Thoracic aorta (tissue), 2 donors: ENCODE measurements around the gene CBL. TPM values are rescaled to one million over a fixed set of nuclear protein-coding genes. Genes with fewer than 3 reads are reported as not detected.
A peak's percentile ranks its signal among the peaks of the same experiment; 100 is the strongest.

Experiments
- ATAC-seq: fragments of 150-250 bp; one replicate; pipeline ENCODE4 v1.8.0; 2017; ENCODE audit warnings: low read depth; ENCODE audit not compliant: insufficient number of reproducible peaks, low FRiP score
- DNase-seq: peaks from one replicate; pipeline ENCODE4 v3.0.0-alpha.2; 2020; ENCODE audit warnings: low spot score
- H3K27ac ChIP-seq, 2 donors: fragments of 200-600 bp; sonication (generic); 1 replicate in 1 of 2; 2 replicates in 1 of 2; pipeline ENCODE4 v1.5.1; 2016; ENCODE audit warnings: mild to moderate bottlenecking in 2 of 2, moderate library complexity in 2 of 2
- H3K27me3 ChIP-seq: fragments of 200-600 bp; sonication (generic); replicated peaks from 2 replicates; pipeline ENCODE4 v1.6.0; 2016; ENCODE audit warnings: mild to moderate bottlenecking; ENCODE audit not compliant: insufficient read depth
- H3K36me3 ChIP-seq: fragments of 200-600 bp; sonication (generic); one replicate; pipeline ENCODE4 v1.5.1; 2016
- H3K4me1 ChIP-seq, 2 donors: fragments of 200-600 bp; sonication (generic); 1 replicate in 1 of 2; 2 replicates in 1 of 2; pipeline versions ENCODE4 v1.5.1 to v1.6.0; 2016; ENCODE audit warnings: low read depth in 2 of 2, mild to moderate bottlenecking in 1 of 2; ENCODE audit not compliant: control insufficient read depth in 1 of 2
- H3K4me3 ChIP-seq: fragments of 200-600 bp; sonication (generic); 2 replicates; pipeline ENCODE4 v1.5.1; 2016; ENCODE audit warnings: mild to moderate bottlenecking
- H3K9me3 ChIP-seq: fragments of 200-600 bp; sonication (generic); 2 replicates; pipeline ENCODE4 v1.5.1; 2016
- CTCF ChIP-seq: fragments of 200-600 bp; sonication (generic); IDR thresholded peaks from one replicate; pipeline ENCODE4 v1.5.1; 2019; ENCODE audit warnings: antibody characterized with exemption
- total RNA-seq, 2 donors: library from RNA; depleted of rRNA; stranded (reverse); fragments of >200 nt; gene quantifications; one replicate each; pipeline versions ENCODE4 v1.1.0 to v1.2.3, GENCODE V29; 2016

The CBL gene
- total RNA-seq, 2 donors from 2014 or later = 21.0 to 23.2 TPM

DNA sequence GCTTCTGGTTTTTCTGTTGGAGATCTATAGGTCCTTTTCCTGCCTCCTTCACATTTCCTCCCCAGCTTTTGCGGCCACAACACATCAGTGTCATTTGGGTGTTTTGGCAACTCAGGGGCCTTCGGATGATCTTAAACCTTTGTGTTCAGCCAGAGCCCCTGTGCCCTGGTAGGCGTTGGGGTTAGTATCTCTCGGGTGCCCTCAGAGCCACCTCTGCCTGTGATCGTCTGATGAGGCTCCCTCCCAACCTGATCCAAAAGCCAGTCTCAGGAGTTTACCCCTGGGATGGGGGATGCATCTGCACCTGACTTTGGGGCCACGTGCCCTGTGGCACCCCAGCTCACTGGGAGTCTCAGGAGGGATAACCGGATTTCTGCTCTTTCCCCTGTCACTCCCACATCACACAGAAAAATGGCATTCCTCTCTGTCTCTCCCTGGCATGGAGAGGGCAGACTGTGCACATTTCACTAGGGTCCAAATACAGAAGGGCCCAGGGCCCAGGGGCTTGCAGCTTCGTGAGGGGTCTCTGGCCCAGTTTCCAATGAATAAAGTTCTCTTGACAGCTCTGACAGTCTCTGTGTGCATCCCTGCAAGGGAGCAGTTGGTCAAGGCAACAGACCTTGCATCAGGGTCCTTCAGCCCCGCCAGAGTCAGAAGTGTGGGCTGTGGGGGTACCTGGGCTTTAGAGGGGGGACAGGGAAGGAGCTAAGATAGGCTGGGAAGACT is 130.8 kb downstream of the CBL start:
- no peaks in the 10 kb centered on the region for H3K9me3 ChIP-seq
- DNase-seq (no peak), ATAC-seq (no peak)
- no peak overlapping the region for H3K27ac ChIP-seq
- H3K36me3 ChIP-seq = no peaks in the 10 kb centered on the region
- no peak for TF ChIP-seq CTCF
- H3K4me3 ChIP-seq = no peak overlapping the region
- peaks cover 22 to 59% of the 10 kb centered on the region in 2 donors for H3K4me1 ChIP-seq
- no peaks in the 10 kb centered on the region for H3K27me3 ChIP-seq

- no peak overlapping the region for H3K27ac ChIP-seq
- H3K4me1 ChIP-seq = peaks cover 22 to 59% of the 10 kb centered on the region in 2 donors
- ATAC-seq (no peak), DNase-seq (no peak)
- H3K4me3 ChIP-seq = peak overlapping the region; percentile 91
- no peaks in the 10 kb centered on the region for H3K36me3 ChIP-seq
- H3K9me3 ChIP-seq = no peaks in the 10 kb centered on the region
- no peak for TF ChIP-seq CTCF
- H3K27me3 ChIP-seq = no peaks in the 10 kb centered on the region
Measured at GRCh38 chr11:119337581-119338317, 131.6 kb downstream of the CBL start.

DNA sequence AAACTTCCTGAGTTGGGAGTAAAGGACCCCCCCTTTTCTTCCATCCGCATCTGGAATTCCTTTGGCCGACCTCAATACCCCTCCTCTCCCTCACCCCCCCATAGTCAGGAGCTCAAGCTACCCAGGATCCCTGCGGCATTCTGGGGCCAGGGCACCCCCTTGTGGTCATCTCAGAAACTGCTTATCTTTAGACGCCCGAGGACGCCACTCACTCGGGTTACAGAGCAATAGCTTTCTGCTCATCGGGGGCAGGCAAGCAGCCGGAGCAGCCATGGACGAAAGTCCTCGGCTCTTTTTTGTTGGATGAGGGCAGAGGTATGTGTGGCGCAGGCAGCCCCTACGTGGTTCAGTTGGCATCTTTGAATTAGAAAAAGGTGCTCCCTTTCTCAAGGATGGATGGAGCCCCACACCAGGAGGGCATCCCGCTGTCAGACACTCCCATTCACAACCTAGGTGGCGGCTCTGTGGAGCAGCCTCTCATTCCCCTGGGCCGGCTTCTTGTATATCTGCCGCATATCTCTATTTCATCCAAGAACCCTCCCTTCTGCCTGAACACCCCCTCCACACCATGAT is 132.3 kb downstream of the CBL start:
- Histone ChIP-seq H3K36me3 (no peaks in the 10 kb centered on the region), H3K27ac (peak overlapping the region in 1 of 2 donors; percentile 95), H3K9me3 (no peaks in the 10 kb centered on the region), H3K4me3 (peak overlapping the region; percentile 91), H3K4me1 (peaks cover 22 to 59% of the 10 kb centered on the region in 2 donors), H3K27me3 (no peaks in the 10 kb centered on the region)
- peak; percentile 84 for TF ChIP-seq CTCF
- ATAC-seq (no peak), DNase-seq (no peak)

DNA sequence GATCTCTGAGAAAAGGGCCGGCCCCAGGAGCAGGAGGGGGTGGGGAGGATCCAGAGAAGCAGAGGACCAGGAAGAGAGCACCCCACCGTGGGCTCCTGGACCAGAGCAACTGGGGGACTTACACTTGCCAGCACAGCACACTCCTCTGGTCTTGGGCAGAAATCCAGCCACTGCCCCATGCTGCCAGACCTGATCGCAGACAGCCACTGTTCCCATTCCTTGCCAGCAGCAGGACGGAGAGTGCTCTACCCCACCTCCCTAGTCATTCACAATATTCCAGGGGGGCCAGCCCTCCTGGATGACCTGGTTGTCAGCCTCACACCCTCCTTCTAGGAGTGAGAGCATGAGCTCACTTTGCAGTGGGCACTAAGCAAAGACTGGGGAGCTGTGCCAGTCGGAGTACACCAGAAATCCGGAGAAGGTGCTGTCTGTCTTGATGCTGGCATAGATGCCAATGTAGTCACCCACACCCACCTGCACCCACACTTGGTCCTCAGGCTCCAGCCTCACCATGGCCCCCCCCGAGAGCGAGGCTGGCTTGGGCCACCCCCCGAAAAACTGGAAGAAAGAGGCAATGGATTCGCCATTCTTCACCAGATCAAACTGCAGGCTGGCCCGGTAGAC is 132.9 kb downstream of the CBL start:
- no peak for DNase-seq
- ATAC-seq = no peak
- H3K27ac ChIP-seq = peak overlapping the region in 1 of 2 donors; percentile 95
- TF ChIP-seq CTCF = no peak
- H3K9me3 ChIP-seq = no peaks in the 10 kb centered on the region
- peak overlapping the region; percentile 91 for H3K4me3 ChIP-seq
- no peaks in the 10 kb centered on the region for H3K36me3 ChIP-seq
- no peaks in the 10 kb centered on the region for H3K27me3 ChIP-seq
- H3K4me1 ChIP-seq = peaks cover 22 to 59% of the 10 kb centered on the region in 2 donors
